GM19239 (cell line): ENCODE results near the gene POU2AF1.

ENCODE experiments used
- DNase-seq: peaks from one replicate; pipeline ENCODE4 v3.0.0; 2011; ENCODE audit warnings: low spot score; ENCODE audit not compliant: insufficient read length
- FAIRE-seq: peaks from 2 replicates; lab custom pipeline; 2011; peaks lifted over from hg19 to GRCh38; lab: Jason Lieb, UNC

The POU2AF1 gene

DNA sequence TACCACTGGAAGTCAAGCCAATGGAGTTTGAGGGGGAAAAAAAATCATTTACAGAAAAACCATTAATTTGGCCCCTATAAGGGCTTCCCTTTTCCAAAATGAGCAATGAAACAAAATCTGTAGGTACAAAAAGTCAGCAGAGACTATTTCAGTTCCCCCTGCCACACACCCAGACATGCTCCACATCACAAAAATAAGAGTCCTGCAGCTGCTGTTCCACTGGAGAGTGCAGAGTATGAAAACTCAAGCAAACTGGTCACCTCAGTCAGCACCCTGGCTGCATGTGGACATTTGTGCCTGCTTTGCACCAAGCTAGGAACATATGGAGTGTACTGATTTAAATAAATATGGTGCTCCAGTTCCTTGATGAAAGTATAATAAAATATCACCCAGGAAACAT lies 15.1 kb downstream of the POU2AF1 start:
- FAIRE-seq (peak; percentile 86), DNase-seq (no peak)

- no peak for FAIRE-seq
- no peak for DNase-seq
Measured at GRCh38 chr11:111362887-111363411, 16.1 kb downstream of the POU2AF1 start.

GRCh38 chr11:111361874-111362273 lies 17.2 kb downstream of the POU2AF1 start:
- DNase-seq = no peak

GRCh38 chr11:111361052-111361801 lies 17.8 kb downstream of the POU2AF1 start:
- DNase-seq = no peak
- peak; percentile 62 for FAIRE-seq

More at GRCh38 chr11:111361874-111362273, 17.2 kb downstream of the POU2AF1 start:
- FAIRE-seq = no peak

DNA sequence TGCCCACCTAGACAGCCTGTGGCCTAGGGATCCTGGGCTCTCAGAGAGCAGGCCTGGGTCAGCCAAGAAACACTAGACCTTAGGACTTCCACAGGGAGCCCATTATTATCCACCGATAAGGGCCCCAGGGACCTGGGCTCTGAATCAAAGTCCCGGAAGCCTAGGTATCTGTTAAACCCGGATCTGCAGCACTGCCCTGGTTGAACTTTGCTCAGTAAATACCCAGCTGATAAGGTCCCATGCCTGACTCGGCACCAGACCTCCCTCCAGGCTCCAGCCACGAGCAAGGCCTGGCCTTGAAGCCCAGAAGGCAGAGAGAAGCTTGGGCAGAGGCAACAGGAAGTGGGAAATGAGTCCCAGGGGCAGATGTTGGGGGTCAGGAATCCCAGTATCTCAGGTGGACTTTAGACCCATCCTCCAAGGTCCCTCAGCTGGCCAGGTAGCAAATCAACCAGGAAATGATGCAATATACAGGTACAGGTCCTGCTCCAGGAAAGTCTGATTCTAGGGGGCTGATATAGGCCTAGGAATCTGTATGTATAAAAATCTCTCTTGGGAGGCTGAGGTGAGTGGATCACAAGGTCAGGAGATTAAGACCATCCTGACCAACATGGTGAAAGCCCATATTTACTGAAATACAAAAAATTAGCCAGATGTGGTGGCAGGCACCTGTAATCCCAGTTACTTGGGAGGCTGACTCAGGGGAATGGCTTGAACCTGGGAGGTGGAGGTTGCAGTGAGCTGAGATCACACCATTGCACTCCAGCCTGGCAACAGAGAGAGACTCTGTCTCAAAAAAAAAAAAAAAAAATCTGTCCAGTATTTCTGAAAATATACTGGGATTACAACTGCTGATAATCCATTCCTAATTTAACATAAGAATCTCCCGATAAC lies 18.7 kb downstream of the POU2AF1 start:
- FAIRE-seq (no peak), DNase-seq (no peak)

- FAIRE-seq = peak; percentile 79
- DNase-seq = no peak
Measured at GRCh38 chr11:111359223-111360149, 19.6 kb downstream of the POU2AF1 start.

- DNase-seq (no peak), FAIRE-seq (no peak)
Measured at GRCh38 chr11:111358038-111359001, 20.8 kb downstream of the POU2AF1 start.

GRCh38 chr11:111357150-111358037 lies 21.7 kb downstream of the POU2AF1 start:
- DNase-seq (no peak), FAIRE-seq (no peak)

DNA sequence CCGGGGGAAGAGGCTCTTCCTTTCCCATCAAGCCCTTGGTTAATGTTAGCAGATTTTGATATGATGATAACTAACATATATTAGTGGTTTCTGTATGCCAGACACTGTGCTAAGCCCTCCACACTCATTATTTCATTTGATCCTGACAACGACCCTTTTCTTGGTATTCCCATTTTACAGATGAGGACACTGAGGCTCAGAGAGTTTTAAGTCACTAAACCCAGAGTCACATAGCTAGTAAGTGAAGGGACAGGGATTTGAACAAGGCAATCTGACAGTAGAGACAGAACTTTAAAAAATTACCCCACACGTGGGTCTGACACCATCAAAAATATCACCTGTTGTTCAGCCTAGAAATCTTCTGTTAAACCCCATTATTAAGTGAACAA lies 22.4 kb downstream of the POU2AF1 start:
- FAIRE-seq = no peak
- DNase-seq = no peak

- FAIRE-seq = no peak
- no peak for DNase-seq
Measured at GRCh38 chr11:111355956-111356659, 23.0 kb downstream of the POU2AF1 start.

DNA sequence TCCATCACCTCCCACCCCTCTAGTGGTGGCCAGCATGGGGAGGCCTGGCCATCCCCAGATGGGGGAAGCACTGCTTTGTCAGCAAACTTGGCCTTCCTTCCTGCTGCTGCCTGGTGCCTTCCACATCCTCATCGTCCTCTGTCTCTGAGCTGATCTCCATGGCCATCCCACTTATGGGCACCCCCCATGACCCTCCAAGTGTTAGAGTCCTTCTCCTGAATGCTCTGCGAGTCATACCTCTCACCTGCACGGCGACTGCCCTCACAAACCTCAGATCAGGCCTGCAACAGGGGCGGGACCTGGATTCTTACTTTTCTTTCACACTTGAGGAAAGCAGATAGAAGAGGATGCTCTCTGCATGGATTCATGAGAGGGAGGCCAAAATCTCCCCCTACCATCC lies 24.0 kb downstream of the POU2AF1 start:
- no peak for DNase-seq
- FAIRE-seq = no peak

DNA sequence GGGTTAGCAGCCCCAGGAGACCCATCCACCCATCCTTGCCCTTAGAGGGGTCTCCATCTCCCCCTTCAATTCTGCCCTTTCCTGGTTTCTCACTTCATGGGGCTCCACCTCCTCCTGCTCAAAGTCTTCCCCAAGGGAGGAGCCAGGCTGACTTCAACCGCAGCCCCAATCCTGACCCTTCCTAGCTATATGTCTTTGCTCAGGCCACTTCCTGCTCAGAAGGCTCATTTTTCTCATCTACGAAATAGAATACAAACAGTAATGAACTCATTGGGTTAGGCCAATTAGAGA lies 24.5 kb downstream of the POU2AF1 start:
- FAIRE-seq (no peak), DNase-seq (no peak)

DNA sequence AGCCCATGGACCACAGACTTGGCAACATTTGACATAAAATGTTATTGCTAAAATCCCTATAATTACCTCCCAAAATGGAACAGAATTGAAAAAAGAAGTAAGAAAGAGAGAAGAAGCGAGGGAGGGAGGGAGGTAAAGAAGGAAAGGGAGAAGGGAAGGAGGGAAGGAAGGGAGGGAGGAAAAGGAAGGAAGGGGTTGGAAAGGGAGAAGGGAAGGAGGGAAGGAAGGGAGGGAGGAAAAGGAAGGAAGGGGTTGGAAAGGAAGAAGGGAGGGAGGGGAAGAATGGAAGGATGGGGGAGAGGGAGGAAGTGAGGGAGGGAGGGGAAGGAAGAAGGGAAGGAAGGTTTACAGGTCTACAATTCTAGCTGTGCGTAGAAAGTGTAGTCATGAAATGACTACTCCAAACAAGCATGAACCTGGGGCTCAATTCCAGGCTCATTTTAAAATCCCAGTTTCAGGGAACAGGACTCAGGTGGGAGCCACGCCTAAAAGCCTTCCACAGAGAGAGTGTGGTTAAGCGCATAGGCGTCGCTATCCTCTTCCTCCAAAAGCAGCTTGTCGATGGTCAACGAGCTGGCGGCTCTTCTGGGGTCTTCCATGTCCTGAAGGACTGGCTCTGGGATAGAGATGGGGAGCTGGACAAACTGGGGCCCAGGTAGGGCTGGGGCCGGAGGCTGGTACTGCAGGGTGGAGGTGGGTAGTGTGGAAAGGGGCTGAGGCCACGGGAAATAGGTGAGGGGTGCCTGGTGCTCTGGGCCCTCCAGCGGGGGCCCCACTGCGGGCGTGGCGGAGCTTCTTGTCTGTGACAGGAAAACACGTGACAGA lies 25.1 kb downstream of the POU2AF1 start:
- DNase-seq = no peak
- no peak for FAIRE-seq

GRCh38 chr11:111352935-111353710 lies 26.0 kb downstream of the POU2AF1 start:
- no peak for FAIRE-seq
- DNase-seq = no peak

DNA sequence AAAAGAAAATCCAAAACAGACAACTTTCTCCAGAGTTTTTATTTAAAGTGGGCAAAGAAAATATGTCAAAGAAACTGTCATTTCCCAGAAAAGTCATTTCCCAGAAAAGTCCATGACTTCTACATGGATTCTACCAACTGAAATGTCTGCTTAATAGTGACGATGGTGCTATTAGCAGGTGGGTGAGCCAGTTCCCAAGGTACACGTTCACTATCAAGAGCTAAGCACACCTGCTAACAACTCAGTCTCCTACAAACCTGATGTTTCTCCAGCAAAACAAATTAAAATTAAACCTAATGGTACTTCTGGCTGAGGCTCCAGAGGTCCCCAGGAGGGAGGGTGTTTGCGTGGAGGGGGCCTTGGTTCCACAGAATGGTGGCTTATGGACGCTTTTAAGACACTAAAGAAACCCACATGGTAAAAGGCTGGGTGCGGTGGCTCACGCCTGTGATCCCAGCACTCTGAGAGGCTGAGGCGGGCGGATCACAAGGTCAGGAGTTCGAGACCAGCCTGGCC lies 26.8 kb downstream of the POU2AF1 start:
- FAIRE-seq = no peak
- no peak for DNase-seq
